LNCAP (cell line): ENCODE results near the gene CHRD.

Experiments
- TF ChIP-seq, protein P1 (sequence below): fragments of 450-650 bp; IDR thresholded peaks from 2 replicates; pipeline ENCODE4 v1.5.1; 2017; ENCODE audit warnings: mild to moderate bottlenecking

Gene CHRD

DNA sequence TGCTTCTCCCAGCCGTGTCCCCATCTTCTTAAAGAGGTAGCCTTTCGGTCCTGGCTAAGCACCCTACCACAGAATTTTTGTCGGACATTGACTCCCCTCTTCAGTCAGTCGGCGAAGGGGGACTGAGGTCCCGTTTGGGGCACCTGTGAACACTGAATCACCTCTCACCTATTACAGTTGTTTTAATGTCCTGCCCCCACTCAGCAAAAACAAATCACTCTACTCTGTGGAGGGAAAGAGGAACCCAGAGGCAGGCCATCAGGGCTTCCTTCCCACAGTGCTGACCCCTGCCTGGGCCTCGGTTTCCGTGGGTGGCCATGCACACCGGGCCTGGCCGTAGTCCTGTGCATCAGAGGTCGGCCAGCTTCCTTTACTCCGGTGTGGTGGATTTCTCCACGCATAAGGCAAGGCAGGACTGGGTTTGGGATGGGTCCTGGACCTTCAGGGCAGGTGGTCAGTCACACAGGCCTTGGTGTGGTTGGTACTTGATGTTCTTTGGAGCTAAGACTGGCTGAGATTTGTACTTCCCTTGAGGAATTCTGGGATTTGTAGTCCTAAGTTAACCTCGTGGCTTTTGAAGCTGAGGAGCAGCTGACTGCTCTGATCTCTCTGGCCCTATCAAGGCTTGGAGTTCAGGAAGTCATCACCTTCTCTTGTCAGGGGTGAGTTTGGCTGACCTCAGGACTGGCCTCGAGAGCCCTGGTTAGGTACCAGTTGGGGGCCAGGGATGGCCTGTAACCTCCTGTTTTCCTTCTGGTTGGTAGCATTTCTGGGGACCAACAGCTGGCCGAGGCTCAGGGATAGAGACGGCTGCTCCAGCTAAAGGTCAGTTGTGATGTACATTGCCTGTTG, 43.1 kb upstream of the CHRD start:
- TF ChIP-seq, protein P1, sequence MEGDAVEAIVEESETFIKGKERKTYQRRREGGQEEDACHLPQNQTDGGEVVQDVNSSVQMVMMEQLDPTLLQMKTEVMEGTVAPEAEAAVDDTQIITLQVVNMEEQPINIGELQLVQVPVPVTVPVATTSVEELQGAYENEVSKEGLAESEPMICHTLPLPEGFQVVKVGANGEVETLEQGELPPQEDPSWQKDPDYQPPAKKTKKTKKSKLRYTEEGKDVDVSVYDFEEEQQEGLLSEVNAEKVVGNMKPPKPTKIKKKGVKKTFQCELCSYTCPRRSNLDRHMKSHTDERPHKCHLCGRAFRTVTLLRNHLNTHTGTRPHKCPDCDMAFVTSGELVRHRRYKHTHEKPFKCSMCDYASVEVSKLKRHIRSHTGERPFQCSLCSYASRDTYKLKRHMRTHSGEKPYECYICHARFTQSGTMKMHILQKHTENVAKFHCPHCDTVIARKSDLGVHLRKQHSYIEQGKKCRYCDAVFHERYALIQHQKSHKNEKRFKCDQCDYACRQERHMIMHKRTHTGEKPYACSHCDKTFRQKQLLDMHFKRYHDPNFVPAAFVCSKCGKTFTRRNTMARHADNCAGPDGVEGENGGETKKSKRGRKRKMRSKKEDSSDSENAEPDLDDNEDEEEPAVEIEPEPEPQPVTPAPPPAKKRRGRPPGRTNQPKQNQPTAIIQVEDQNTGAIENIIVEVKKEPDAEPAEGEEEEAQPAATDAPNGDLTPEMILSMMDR, result no peak

- TF ChIP-seq, protein P1, result no peak
Measured at GRCh38 chr3:184337399-184337714, 42.5 kb upstream of the CHRD start, which contains the start of gene FAM131A. Gene FAM131A (plus strand): TSS chr3:184337600. CDS start chr3:184337631, 31 bp downstream.

DNA sequence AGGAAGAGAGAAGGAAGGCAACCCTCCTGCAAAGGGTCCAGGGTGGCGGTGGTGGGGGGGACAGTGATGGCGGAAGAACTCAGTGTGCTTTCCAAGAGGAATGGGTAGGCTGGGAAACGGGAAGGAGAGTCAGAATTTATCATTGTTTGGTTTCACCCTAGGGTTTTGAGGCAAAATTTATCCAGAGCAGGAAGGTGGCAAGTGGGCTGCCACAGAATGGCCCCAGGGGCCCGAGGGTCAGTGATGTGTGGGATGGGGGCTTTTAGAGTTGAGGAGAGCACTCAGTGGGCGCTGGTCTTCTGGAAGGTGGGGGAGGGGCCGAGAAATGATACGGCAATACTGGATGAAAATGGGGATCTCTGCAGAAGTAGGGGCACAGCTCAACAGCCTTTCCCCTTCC, 41.9 kb upstream of the CHRD start:
- TF ChIP-seq, protein P1, result no peak

GRCh38 chr3:184338511-184338945, 41.3 kb upstream of the CHRD start:
- TF ChIP-seq, protein P1, result no peak

DNA sequence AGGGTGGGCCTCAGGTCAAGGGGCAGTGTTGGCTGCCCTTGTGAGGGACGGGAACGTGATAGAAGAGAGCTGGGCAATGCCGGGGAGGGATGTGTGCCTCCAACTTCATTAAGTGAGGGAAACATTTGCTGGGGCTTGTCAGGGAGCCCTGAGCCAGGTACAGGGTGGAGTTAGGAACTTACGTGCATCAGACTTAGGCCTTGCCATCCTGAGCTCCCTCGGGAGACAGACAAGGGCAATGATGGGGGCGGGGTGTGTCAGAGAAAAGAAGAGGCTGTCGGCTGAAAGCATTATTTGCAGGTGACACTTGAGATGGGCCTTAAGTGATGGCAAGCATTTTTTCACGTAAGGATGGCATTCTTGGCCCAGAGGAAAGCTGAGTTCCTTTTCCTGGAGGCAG, 40.9 kb upstream of the CHRD start:
- TF ChIP-seq, protein P1, result no peak

DNA sequence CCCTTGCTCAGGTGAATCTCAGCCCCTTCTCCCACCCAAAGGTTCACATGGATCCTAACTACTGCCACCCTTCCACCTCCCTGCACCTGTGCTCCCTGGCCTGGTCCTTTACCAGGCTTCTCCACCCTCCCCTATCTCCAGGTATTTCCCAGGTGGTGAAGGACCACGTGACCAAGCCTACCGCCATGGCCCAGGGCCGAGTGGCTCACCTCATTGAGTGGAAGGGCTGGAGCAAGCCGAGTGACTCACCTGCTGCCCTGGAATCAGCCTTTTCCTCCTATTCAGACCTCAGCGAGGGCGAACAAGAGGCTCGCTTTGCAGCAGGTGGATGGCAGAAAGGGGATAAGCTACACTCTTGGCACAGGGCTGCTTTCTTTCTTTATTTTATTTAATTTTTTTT, 37.9 kb upstream of the CHRD start:
- TF ChIP-seq, protein P1, result no peak

GRCh38 chr3:184343200-184343876, 36.5 kb upstream of the CHRD start:
- TF ChIP-seq, protein P1, result no peak
